Suprapubic skin (tissue), 3 donors: ENCODE data around the gene MNT.

ENCODE experiments used
- CTCF ChIP-seq, 2 donors: fragments of 200-600 bp in 1 of 2; fragments of 450-650 bp in 1 of 2; sonication (generic) in 1 of 2; IDR thresholded peaks; one replicate each; pipeline ENCODE4 v1.5.1; 2016 to 2019; ENCODE audit warnings: antibody characterized with exemption in 2 of 2, mild to moderate bottlenecking in 1 of 2, moderate library complexity in 1 of 2
- EP300 ChIP-seq: sonication (generic); formaldehyde crosslinking; IDR thresholded peaks from one replicate; pipeline ENCODE4 v1.6.1; 2017; ENCODE audit warnings: antibody characterized with exemption

GRCh38 chr17:2366747-2367494 is 33.9 kb downstream of the MNT start:
- TF ChIP-seq CTCF (IDR thresholded peaks at IDR 0.05) (no peak), EP300 (no peak)
